Neural progenitor cell (in vitro differentiated cells): Measurements from ENCODE around the gene KRTAP17-1.

Experiments
- EZH2 ChIP-seq: fragments of 200-600 bp; sonication (generic); IDR thresholded peaks from 2 replicates; pipeline ENCODE4 v1.6.1; 2017; ENCODE audit warnings: antibody characterized with exemption, mild to moderate bottlenecking, moderate library complexity
- TF ChIP-seq, protein P1 (sequence below): fragments of 200-600 bp; sonication (generic); IDR thresholded peaks from 2 replicates; pipeline ENCODE4 v1.5.1; 2017; ENCODE audit warnings: antibody characterized with exemption, mild to moderate bottlenecking

DNA sequence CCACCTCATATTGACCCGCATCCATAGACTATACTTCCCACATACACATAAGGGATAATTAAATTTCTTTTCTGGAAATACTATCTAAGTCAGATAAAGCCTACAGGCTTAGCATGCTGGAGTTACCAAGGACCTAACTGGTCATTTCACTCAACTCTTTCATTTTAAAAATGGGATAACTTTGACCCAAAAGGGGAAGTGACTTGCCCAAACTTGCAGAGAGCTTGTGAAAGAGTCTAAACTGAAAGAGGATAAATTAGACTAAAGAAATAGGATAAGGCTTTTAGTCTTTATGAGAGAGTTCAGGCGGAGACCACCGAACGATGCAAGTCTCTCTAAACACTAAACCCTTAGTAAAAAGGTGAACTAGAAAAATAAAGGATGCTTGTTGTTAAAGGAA is 39.0 kb upstream of the KRTAP17-1 start:
- TF ChIP-seq, protein P1, sequence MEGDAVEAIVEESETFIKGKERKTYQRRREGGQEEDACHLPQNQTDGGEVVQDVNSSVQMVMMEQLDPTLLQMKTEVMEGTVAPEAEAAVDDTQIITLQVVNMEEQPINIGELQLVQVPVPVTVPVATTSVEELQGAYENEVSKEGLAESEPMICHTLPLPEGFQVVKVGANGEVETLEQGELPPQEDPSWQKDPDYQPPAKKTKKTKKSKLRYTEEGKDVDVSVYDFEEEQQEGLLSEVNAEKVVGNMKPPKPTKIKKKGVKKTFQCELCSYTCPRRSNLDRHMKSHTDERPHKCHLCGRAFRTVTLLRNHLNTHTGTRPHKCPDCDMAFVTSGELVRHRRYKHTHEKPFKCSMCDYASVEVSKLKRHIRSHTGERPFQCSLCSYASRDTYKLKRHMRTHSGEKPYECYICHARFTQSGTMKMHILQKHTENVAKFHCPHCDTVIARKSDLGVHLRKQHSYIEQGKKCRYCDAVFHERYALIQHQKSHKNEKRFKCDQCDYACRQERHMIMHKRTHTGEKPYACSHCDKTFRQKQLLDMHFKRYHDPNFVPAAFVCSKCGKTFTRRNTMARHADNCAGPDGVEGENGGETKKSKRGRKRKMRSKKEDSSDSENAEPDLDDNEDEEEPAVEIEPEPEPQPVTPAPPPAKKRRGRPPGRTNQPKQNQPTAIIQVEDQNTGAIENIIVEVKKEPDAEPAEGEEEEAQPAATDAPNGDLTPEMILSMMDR: no peak
- no peak for TF ChIP-seq EZH2
